HG03045 (cell line): ENCODE data around the gene PTGIS.

Experiments used
- ATAC-seq: cut with Tn5 transposase; IDR thresholded peaks from one replicate; pipeline ENCODE4 v1.9.1; 2021; ENCODE audit warnings: mild to moderate bottlenecking, moderate library complexity; ENCODE audit not compliant: unreplicated experiment

Gene PTGIS

GRCh38 chr20:49560646-49561045, 7.3 kb downstream of the PTGIS start:
- ATAC-seq: no peak

GRCh38 chr20:49560186-49560585, 7.8 kb downstream of the PTGIS start:
- ATAC-seq: no peak

- no peak for ATAC-seq
These were observed 8.4 kb downstream of the PTGIS start for GRCh38 chr20:49559411-49560081.

- no peak for ATAC-seq
These were observed 9.1 kb downstream of the PTGIS start for GRCh38 chr20:49558826-49559225.

GRCh38 chr20:49557449-49557848, 10.5 kb downstream of the PTGIS start:
- no peak for ATAC-seq

GRCh38 chr20:49556621-49557020, 11.3 kb downstream of the PTGIS start:
- ATAC-seq: no peak

GRCh38 chr20:49549801-49550551, 18.0 kb downstream of the PTGIS start:
- ATAC-seq: no peak

DNA sequence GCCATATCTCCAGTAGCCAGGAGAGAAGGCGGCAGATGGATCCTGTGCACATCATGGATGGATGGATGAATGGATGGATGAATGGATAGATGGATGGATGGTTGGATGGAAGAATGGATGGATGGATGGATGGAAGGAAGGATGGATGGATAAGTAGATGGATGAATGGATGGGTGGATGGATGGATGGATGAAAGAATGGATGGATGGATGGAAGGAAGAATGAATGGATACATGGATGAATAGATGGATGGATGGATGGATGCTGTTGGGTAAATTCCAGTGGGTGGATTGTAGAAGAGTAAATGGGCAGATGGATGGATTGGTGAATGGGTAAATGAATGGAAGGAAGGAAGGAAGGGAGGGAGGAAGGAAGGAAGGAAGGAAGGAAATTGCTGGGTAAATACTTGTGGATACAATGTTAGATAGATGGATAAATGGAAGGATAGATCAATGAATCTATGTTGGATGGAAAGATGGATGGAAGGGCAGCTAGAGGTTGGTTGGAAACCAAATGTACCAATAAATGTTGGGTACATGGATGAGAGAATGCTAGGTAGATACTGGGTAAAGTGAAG, 19.5 kb downstream of the PTGIS start:
- ATAC-seq: no peak

DNA sequence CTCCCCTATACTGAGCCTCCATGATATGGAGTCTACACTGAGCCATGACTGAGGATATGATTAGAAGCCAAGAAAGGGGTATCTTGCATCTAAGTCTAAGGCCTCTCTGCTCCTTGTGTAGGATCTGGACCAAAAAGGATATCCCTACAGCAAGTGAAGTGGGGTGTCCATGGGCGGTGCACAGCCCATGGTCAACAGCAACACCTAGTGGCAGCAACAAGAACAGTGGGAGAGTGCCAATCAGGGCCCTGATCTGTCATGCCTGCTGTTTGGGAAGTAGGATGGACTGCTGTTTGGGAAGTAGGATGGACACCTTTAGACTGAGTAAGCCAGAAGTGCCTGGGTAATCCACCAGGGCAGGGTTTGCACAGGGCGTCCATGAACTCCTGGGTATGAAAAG, 22.4 kb downstream of the PTGIS start:
- ATAC-seq: no peak

DNA sequence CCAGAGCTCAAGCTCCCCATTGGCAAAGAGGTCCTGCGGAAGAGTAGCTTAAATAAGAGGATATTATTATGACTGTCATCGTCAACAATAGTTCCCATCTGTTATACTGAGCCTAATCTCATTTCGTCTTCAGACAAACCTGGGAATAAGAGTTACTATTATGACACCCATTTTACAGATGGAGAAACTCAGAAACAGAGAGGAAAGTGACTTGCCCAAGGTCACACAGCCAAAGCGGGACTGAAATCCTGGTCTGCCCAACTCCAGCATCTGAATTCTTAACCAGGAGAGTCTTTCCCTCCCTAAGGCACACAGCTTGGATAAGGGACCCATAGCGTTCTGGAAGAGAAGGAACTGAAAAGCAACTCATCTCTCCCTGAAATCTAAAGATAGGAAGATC, 23.4 kb downstream of the PTGIS start:
- no peak for ATAC-seq

DNA sequence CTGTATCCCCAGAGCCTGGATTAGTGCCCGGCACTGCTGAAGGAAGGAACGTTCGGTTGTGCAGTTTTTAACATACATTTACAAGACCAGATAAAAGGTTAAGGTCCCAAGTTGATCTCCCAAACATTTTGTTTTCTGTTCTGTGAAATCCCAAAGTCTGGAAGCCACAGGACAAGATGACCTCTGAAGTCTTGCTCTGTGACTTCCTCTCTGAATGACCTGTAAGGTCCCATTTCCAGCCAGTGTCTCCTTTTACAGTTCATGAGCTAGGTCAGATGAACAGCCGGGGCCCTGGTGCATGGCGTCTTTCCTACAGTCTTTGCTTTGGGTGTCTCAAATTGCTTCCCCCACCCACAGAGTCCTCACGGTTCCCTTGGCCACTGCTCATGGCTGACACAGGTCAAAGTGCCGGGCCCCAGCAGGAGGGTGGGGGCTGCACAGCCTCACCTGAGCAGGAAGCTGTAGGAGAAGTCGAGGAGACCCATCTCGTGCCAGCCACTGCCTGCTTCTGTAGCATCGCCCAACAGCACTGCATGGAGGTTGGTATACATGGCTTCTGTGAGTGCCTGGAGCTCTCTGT, 24.0 kb downstream of the PTGIS start:
- no peak for ATAC-seq

DNA sequence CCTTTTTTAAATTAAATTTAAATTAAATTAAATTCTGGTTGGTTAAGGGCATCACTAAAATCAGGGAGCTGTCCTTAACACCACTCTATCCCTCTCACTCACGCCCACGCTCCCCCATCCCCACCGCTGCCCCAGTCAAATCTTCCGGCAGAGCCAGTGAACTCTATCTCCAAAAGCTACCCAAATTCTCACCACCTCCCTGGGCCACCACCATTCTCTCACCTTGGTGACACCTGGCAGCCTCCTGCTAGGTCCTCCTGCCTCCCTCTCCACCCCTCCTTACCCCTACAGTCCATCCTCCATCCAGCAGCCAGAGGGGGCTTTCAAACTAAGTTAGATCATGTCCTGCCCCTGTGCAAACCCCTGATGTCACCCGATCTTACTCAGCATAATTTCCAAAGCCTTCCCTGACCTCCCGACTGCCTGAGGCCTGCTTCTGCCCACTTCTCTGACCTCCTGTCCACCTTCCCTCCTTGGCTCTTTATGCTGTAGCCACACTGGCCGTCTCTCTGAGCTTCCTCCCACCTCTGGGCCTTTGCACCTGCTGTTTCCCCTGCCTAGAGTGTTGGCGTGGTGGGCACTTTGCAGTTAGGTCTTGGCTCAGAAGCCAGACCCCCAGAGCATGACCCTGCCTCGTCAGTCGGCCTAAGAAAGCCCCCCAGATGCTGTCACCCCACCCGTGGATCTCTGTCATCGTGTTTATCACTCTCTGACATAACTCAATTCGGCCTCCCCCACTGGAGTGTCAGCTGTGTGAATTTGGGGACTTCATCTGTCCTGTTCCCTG, 24.7 kb downstream of the PTGIS start:
- ATAC-seq: no peak

DNA sequence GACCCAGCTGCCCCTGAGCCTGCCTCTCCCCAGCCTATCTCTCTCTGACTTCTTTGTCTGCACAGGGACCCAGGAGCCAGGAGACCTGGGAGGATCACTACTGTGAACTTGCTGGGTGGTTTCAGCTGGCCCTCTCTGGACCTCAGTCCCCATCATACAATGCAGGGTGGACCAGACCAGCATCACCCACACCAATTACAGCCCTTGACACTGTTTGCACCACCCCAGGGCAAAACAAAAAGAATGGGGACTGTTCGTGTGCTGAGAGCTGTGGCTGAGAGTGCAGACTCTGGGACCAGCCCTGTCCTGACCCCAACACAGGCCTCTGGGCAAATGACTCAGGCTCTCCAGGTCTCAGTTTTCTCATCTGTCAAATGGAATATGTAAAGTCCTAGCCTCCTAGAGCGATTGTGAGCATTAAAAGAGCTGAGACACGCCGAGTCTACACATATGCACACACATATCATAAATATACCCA, 25.4 kb downstream of the PTGIS start:
- no peak for ATAC-seq

DNA sequence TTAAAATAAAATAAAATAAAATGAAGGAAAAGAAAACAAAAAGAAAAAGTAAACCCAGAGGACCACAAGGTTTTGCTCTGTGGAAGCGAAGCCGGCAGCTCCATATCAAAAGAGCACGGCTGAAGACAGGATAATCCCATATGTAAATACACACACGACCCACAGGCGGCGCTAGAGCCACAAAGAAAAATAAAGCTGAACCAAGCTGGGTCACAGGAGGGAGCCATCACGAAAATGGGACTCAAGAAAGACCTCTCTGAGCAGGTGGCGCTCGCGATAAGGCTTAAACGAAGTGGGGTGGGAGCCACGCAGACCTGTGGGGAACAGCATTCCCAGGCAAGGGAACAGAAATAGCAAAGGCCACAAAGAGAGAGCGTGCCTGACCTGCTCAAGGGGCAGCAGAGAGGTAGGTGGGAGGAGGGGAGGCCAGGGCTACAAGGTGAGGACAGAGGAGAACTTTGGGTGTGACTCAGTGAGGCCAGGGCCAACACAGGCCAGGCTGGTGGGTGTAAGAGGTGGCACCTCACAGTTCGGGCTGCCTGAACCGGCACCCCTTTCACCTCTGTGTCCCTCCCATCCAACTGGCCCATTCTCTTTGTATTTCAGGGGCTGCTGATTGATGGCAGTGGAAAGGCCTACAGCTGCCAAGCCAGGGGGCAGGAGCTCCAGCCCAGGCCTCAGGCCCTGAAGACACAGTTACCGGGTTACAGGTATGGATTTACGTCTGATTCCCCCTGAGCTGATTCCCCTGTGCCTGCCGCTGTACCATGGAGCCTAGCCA, 26.0 kb downstream of the PTGIS start:
- ATAC-seq: no peak

- no peak for ATAC-seq
These were observed 27.1 kb downstream of the PTGIS start for GRCh38 chr20:49540687-49541435.

DNA sequence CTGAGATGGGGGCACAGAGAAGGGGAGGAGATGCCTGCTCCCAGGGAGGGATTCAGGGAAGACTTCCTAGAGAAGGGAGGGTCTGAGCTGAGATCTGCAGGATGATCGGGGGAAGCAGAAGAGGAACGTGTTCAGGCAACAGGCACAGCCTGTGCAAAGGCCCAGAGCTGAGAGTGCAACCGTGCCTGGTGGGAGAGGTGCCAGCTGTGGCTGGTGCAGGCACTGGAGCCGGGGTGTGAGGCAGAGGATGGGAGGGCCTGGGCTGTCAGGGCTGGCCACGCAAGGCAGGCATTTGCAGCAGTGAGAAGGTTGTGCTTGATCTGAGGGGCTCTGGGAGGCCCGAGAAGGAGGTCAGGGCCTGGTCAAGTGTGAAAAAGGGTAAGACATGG, 27.7 kb downstream of the PTGIS start:
- no peak for ATAC-seq

DNA sequence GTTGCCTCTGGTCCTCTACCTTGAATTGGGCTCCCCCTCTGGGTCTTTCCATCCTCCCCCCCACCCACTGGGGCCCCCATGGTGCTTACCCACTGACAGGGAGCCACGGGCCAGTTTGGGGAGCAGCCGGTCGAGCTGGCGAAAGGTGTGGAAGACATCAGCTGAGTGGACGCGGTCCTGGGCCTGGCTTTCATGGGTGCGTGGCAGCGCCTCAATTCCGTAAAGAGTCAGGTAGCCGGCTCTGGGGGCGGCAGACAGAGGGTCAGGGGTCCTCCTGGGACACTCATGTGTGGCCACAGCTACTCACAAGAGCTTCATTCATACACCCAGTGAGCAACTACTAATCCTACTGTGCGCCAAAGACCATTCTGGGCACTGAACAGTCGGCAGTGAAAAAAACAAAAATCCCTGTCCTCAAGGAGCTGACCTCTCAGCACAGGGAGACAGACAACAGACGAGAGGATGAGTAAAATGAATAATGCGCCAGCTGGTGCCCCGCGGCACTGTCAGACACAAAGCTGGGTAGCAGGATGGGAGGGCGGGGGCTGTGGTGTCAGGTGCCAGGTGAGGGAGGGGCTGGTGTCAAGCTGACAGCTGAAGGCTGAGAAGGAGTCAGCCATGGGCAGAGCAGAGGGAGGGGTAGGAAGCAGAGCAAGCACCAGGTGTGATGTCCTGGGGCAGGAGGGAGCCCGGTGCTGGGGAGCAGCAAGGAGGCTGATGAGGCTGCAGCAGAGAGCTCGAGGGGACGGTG, 28.3 kb downstream of the PTGIS start:
- ATAC-seq: no peak

DNA sequence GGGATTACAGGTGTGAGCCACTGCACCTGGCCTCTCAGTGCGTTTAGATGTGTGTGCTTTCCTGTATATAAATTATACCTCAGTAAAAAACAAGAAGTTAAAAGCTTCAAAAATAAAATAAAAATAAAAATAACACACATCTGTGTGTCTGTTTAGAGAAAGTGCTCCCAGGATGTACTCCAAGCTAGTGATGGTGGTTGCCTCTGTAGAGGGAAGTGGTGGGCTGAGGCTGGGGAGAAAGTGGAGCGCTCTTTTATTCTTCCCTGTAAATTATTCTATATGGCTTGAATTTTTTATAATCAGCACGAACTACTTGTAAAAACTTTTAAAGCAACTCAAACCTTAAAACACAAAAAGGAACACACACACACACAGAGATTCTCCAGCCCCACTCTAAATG, 29.0 kb downstream of the PTGIS start:
- ATAC-seq: no peak

- ATAC-seq: no peak
These were observed 33.7 kb downstream of the PTGIS start for GRCh38 chr20:49534255-49534712.
